GM19463 (cell line): ENCODE measurements around the gene HOXC9.

Experiments
- ATAC-seq: cut with Tn5 transposase; IDR thresholded peaks from one replicate; pipeline ENCODE4 v1.9.1; 2021; ENCODE audit warnings: mild to moderate bottlenecking, moderate library complexity; ENCODE audit not compliant: unreplicated experiment

HOXC9 gene

DNA sequence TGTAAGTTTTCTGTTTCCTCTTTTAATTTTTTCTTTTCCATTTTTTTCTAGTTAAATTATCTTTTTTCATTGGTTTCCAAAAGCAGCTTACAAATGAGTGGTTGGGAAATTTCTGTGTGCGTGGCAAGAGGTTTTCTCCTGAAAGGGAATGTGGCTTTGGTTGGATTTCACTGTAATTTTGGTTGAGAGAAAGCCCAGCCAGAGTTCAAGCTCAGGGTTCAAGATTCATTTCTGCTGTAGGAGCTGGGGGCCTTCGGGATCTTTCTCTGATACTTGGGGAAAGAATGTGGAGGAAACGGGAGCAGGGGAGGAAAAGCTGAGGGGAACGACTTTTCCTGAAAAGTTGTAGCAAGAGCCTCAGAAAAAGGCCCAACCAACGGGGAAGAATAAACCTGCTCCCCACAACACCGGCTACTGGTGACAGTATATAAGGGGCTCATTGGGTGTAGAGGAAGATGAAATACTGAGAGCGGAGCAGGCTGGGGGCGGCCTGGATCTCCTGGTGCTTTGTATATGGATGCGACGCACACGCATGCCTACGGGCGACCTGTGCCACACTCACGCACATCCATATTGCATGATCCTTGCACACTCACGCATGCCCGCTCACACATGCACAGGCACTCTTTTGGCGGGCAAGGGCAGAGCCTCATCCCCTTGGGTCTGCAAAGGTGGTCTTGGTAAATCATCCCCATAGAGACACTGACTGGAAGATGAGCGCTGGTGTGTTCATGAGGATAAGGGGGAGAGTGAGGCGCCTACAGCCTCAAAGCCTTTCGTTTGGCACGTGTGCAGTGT, 13.1 kb upstream of the HOXC9 start:
- no peak for ATAC-seq

DNA sequence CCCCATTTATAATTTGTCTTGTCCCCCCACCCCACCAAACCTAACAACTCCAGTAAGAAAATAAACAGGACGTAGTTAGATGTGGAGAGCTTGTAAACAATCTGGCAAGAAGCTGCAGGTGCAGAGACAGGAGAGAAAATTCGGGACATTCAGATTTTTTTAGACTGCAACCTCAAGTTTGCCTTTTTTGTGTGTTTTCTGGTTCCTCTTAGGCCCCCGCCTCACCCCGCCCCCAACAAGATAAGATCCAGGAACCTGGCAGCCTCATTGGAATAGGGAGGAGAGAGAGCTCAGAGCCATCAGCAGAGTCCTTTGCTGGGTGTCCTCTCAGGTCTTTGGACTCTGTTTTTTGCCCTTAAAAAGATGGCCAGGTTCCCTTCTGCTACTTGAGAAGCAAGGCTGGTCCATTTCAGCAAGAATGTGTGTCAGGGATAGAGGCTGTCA, 12.2 kb upstream of the HOXC9 start:
- no peak for ATAC-seq

DNA sequence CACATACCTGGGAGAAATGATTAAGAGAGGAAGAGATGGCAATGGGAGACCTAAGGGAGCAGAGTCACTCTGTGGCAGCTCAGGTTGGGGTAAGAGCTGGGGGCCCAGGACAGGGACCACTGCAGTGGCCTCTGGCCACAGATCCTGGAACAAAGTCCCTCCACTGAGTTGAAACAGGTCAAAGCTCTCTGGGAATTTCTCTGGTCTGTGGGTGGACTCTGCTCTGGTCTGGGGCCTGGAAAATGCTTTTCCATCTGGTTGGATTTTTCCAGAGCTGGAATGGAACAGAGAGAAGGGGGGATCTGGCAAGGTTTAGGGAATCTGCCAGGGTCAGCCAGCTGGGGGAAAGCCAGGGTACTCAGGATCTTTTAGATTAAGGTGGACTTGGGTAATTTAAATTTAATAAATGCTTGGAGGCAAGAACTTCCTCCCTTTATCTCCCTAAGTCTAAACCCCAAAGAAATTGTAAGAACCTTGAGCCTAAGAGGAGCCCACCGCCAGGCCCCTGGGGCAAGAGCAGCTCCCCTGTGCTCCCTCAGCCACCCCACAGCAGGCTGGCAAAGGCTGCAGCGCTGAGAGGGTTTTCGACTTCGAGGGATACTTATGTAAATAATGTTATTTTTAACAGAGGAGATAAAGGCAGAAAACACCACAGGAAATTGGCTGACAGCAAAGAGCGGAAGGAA, 11.3 kb upstream of the HOXC9 start:
- no peak for ATAC-seq

- ATAC-seq = peak; percentile 43
These were observed 10.5 kb upstream of the HOXC9 start for GRCh38 chr12:53989227-53990113.

DNA sequence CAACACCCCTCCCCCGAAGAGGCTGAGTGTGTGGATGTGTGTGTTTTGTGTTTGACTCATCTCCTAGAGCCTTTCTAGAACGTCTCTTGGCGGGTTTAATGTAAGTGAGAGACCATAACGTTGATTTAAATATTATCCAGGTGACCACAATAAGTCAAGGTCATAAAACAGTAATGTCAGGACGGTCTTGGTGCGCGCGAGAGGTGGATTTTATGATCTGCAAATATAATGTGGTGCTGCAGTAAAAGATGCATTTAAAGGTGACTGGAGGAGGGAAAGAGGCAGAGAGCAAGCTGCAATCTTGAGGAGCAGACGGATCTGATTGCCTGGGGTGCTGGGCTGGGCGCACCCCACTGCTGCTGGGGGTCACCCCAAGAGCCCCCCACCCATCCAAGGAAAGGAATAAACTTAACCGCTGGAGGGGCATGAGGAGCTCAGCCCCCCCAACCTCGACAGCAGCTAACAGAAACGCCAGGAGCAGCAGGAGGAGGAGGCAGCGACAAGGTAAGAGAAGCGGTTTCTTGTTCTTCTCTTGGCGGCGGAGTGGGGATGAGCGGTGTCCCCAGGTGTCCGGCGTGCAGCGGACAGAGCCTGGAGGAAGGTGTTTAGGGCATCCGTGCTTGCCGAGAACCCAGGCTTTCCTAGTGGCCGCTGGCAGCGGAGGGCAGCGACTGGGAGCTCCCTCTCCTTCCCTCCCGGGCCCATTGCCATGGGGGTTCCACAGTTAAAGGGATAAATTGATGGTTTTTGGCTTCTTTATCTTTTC, 9.5 kb upstream of the HOXC9 start:
- ATAC-seq = no peak

DNA sequence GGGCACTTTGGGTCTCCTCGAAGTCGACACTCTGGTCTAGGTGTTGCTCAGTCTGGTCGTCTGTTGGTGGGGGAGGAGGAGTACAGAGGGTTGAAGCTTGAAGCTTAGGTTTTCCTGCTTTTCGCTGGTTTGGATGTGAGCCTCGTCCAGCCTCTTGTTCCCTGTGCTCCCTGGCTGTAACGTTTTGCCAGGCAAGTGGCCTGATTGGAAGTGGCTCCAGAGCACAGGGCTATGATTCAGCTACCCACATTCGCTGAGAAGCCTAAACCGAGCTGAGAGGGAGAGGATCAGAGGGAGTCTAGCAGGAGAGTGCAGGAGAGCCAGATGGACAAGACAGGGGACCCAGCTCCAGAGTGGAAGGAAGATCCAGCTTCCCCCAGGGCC, 8.9 kb upstream of the HOXC9 start:
- no peak for ATAC-seq

DNA sequence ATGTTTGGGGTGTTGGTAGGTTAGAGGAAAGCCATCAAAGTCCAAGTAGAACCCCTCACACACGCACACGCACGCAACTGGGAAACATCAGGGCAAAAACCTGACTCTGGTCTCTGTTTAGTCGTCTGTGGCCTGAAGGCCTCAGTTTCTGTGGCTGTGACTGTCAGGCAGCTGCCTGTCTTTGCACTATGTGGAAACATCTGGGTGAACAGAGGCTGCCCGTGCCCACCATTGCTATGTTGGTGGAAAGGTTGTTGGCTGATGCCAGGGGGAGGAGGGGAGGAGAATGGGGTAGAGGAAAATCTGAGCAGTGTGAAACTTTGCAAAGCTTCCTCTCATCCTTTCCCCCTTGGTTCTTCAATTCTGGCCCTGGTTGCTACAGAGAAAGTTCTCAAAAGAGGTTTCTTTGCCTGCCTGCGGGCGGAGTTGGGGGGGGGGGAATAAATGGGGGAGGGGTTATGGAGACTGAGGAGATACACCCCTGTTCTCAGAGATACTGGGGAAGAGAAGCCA, 7.5 kb upstream of the HOXC9 start:
- no peak for ATAC-seq

DNA sequence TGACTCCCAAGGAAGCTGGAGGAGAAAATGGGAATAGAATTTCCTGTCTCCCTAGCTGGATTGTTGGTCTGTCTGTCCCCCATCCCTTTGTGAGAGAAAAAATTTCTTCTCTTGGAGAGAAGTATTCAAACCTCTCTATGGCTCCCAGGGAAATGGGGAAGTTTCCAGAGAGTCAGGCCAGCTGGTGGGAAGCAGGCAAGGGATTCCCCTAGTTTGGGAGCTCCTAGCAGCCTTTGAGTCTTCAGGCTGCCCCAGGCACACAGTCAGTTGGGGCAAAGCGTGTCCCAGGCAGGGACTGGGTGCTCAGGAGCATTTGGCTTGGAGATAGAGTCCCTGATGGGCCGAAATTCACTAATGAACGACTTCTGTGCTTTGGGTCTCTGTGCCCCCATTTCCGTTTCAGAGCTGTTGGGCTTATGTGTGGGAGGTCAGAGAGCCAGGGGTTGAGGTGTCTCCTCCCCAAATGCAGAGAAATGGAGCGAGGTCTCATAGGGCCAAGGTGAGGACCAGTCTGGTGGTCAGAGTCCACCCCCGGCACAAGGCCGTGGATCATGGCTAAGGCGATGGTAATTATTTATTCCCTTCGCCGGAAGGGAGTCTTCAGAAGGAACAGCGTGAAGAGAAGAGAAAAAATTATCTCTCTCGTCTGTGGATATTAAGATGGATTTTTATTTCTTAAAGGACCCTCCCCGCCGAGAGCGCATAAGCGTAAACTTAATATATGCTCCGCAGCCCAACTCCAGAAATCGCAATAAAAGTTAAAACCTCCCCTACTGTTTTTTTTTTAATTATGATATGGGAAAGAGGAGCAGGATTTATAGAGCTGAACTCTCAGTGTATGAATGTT, 6.6 kb upstream of the HOXC9 start:
- no peak for ATAC-seq

DNA sequence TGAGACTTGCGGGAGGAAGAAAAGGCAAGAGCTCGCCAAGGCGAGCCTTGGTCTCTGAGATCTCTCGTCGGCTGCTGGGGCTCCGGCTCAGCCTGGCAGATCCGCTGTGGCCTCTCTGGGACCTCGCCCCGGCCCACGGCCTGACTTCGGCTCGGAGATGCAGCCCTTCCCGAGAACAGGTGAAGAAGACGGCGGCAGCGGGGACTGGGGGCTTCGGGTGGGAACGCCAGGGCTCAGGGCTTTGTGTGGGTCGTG, 6.0 kb upstream of the HOXC9 start:
- ATAC-seq = no peak

DNA sequence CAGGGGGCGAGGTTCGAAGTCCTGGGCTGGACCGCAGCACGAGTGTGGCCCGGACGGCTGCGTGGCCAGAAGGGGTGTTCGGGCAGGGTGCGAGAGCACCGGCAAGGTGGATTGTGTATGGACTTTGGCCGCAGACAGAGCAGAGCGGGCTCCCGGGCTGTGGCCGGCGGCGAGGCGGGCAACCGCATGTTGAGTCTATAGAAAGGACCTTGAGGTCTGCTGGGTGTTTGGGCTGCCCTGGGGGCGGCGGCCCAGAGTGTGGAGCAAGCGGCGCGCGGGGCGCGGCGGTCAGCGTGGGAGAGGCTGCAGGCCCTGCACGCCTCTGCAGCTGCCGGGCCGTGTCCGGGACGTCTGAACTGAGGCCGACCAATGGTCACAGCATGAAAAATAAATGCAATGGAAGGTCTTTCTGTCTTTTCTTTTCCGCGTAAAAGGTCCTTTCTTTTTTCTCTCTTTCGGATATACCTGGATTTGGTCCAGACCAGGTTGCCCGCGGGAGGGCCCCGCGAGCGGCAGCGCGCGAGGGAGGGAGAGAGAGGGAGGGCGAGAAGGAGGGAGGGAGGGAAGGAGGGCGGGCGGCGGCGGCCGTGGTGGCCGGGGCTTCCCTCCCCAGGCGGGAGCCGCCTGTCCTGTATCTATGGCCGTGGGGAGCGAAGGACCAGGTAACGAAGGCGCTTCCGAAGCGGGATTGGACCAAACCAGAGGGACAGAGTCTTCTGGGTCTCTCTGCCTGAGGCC, 5.5 kb upstream of the HOXC9 start:
- ATAC-seq = no peak

GRCh38 chr12:53995002-53995377, 5.0 kb upstream of the HOXC9 start:
- ATAC-seq = no peak

GRCh38 chr12:53995378-53996239, 4.4 kb upstream of the HOXC9 start:
- ATAC-seq = no peak

DNA sequence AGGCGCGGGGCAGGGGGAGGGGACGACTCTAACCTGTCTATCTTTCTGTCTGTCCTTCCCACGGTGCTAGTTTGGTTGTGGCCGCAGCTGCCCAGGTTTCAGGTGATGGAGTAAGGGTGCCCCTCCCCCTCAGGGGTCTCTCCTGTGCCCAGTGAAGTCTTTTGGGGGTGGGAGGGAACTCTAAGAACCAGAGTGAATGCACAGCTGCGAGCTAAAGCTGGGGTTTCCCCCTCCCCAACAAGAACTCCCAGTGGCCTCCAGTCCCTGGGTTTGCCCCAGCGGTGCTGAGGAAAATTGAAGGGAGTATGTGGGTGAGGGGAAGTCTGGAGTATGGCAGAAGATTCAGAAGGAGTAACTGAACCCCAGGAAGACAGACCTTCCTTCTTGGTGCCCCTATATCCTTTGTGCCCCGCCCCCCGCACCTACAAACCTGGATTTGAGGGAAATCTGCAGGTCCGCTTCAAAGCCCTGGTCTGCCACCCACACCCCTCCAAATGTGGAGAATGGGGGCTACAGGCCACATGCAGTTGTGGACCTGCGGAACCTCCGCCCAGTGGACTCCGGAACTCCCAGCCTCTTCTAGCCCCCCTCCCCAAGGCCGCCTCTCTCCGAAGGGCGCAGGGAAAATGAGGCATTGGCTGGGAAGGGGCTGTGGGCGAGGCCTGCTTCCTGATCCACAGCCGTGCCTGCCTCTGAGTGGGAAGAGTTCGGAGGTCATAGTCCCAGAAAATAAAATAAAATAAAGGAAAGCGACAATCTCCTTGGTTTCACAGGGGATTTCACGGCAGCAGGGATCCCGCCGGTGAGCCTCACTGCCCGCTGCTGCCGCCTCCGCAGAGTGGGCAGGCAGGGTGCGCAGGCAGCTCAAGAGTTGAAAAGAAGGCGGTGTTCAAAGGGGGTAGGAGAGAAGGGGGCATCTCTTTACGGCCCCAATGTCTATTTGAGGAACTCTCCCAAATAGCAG, 3.4 kb upstream of the HOXC9 start:
- no peak for ATAC-seq

GRCh38 chr12:53997204-53998109, 2.5 kb upstream of the HOXC9 start:
- no peak for ATAC-seq

DNA sequence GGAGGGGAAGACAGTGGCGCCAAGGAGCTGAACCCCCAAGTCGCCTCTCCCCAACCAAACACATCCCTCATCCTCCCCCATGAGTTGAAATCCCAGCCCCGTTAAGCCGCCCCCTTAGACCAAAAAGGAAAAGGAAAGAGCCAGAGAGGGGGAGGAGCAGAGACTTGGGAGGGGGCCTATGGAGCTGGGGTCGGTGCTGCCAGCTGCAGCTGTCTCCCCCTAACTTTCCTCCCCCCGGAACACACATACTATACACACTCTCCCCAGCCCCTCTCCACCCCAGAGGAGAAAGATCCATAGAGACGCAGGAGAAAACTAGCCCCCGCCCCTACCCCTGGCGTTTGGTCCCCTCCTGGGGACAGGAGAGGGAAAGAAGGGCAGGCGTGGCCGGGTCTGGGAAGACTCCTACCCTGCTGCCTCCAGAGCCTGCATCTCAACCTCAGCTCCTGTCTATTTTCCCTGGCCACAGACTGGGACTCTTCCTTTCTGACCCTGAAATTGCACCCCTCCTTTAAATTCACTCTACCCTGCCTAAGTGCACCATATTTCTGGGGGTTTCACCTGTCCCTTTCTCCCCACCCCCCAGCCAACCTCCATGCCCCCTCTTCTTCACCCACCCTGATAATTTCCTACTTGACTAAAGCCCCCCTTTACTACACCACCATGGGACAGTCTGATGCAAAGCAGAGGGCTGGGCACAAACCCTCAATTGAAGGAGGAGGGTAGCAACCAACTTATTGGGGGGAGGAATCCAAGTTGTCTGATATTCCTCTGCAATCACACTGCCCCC, 1.7 kb upstream of the HOXC9 start:
- ATAC-seq = no peak

DNA sequence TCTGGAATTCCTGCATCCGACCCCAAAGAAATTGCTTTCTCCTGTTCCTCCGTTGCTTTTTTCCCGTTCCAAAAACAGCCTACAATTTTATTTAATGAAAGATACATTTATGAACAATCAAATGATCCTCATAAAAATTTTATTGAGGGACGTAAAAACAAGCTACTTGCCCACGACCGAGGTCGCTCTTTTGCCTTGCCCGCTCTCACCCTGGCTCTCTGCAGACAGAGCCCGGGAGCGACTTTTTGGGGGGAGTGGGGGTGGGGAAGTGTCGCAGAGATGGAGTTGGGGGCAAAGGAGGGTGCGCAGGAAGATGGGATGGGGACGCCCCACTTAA, 1.1 kb upstream of the HOXC9 start:
- no peak for ATAC-seq
